Urinary bladder (tissue), 4 donors: ENCODE measurements around the gene HBD. TPM values are rescaled to one million over a fixed set of nuclear protein-coding genes. Genes with fewer than 3 reads are reported as not detected.

ENCODE experiments used
- DNase-seq: peaks from one replicate; pipeline ENCODE4 v3.0.0-alpha.2; 2015; ENCODE audit errors: extremely low spot score
- H3K27ac ChIP-seq: one replicate; pipeline ENCODE4 v1.5.1; 2013; ENCODE audit warnings: low read depth, mild to moderate bottlenecking, moderate library complexity
- H3K36me3 ChIP-seq: one replicate; pipeline ENCODE4 v1.6.1; 2013; ENCODE audit warnings: mild to moderate bottlenecking, moderate library complexity; ENCODE audit not compliant: insufficient read depth
- H3K4me1 ChIP-seq: one replicate; pipeline ENCODE4 v1.6.1; 2013; ENCODE audit warnings: mild to moderate bottlenecking, moderate library complexity; ENCODE audit not compliant: insufficient read depth
- H3K4me3 ChIP-seq: one replicate; pipeline ENCODE4 v1.5.1; 2013; ENCODE audit warnings: low read depth, low read length
- WGBS: extraction: QIAGEN DNeasy Blood & Tissue Kit; methylation state at CpG from one replicate; pipeline ENCODE4 v1.1.7; 2013; 5-methylcytosine and 5-hydroxymethylcytosine counted together
- polyA plus RNA-seq: library from polyadenylated mRNA; stranded (reverse); fragments of 200-250 nt; gene quantifications from one replicate; pipeline ENCODE4 v1.2.3, GENCODE V29; 2013
- total RNA-seq: library from RNA; depleted of rRNA; stranded (reverse); fragments of >200 nt; gene quantifications from one replicate; pipeline ENCODE4 v1.2.3, GENCODE V29; 2014
- donor health status: healthy with polysubstance abuse.
- donor health status: healthy.

Gene HBD
- total and polyA plus RNA-seq, 2 donors: not detected

GRCh38 chr11:5223146-5223545 is 11.1 kb downstream of the HBD start:
- 89% methylated on average over 6 of the region's 6 CpGs for WGBS
- no peaks in the 10 kb centered on the region for H3K4me1 ChIP-seq
- H3K36me3 ChIP-seq: no peaks in the 10 kb centered on the region
- no peak overlapping the region for H3K27ac ChIP-seq
- no peak overlapping the region for H3K4me3 ChIP-seq
- no peak for DNase-seq

DNA sequence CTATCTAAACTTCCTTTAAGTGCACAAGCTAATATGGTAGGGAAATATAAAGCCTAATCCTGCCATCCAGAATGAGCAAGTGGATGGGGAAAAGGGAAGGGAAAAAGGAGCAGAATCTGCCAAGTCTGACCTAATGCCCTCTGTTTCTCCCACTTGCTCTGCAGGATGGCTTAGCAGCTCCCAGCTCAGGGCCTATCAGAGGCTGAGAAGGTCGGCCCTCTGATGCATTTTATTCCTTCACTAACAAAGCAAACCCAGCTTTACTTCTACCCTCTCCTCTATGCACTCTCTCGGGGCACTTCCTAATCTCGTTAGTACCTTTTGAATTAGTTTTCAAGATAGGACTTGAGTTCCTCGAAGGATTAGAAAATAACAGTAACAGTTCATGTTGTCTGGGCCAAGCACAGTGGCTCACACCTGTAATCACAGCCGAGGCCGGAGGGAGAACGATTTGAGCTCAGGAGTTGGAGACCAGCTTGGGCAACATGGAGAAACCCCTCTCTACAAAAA is 23.9 kb downstream of the HBD start:
- H3K4me3 ChIP-seq: no peak overlapping the region
- no peaks in the 10 kb centered on the region for H3K4me1 ChIP-seq
- no peaks in the 10 kb centered on the region for H3K36me3 ChIP-seq
- no peak for DNase-seq
- 61% methylated on average over 7 of the region's 7 CpGs for WGBS
- no peak overlapping the region for H3K27ac ChIP-seq

DNA sequence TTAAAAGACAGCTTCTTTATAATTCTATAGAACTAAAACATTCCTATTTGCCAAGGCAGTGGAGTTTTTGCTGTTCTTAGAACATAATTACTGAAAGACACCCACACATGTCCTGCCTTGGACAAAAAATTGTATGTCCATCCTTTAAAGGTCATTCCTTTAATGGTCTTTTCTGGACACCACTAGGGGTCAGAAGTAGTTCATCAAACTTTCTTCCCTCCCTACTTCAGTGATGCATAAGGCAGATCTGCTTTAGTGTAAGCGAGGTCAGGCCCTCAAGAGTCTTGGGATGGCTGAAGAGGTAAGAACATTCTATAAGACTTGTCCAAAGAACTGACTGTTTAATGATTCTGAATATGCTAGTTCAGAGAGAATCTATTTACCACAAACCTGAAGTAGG is 29.5 kb downstream of the HBD start:
- WGBS: 23% methylated on average over 1 of the region's 1 CpG
- no peak for DNase-seq
- H3K27ac ChIP-seq: no peak overlapping the region

GRCh38 chr11:5203366-5203765 is 30.9 kb downstream of the HBD start:
- no peaks in the 10 kb centered on the region for H3K36me3 ChIP-seq
- H3K4me1 ChIP-seq: no peaks in the 10 kb centered on the region
- H3K27ac ChIP-seq: no peak overlapping the region
- DNase-seq: no peak
- WGBS: 81% methylated on average over 2 of the region's 2 CpGs
- H3K4me3 ChIP-seq: no peak overlapping the region

More for the DNA sequence above, 29.5 kb downstream of the HBD start:
- H3K36me3 ChIP-seq: no peaks in the 10 kb centered on the region
- no peak overlapping the region for H3K4me3 ChIP-seq
- no peaks in the 10 kb centered on the region for H3K4me1 ChIP-seq

DNA sequence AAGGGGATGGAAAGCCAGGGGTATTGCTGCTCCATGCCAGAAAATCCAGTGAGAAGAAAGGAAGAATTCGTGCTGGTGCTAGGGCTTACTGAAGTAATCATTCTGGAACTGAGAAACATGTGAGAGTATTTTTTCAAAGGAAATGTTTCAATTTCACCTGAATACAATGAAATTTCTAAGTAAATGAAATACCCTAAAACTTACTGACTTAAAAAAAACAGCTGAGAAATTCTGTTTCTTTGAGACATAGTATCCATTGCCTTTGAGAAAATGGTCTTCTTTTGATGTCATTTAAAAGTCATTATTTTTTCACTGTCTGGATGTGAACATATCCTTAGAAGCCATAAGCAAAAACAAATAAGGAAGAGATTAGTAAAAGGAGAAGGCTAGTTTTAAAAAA is 33.7 kb downstream of the HBD start, which contains the start of gene OR51V1:
OR51V1 (minus strand) TSS at position 101 of the 400 bp plus-strand sequence; CDS start at position 101, 0 bp downstream.
- 59% methylated on average over 1 of the region's 1 CpG for WGBS
- no peak within 1 kb of the TSS for H3K27ac ChIP-seq
- no peak within 1 kb of the TSS for H3K4me3 ChIP-seq
- H3K36me3 ChIP-seq: no peaks in the 10 kb centered on the region
- H3K4me1 ChIP-seq: no peaks in the 10 kb centered on the region
- no peak for DNase-seq

- DNase-seq: no peak
- Histone ChIP-seq H3K4me1 (no peaks in the 10 kb centered on the region), H3K36me3 (no peaks in the 10 kb centered on the region), H3K27ac (no peak overlapping the region), H3K4me3 (no peak overlapping the region)
These were observed 36.0 kb downstream of the HBD start for GRCh38 chr11:5198285-5198684.

- Histone ChIP-seq H3K4me3 (no peak overlapping the region), H3K27ac (no peak overlapping the region), H3K36me3 (no peaks in the 10 kb centered on the region), H3K4me1 (no peaks in the 10 kb centered on the region)
- WGBS: 71% methylated on average over 3 of the region's 3 CpGs
- DNase-seq: no peak
These were observed 36.7 kb downstream of the HBD start for GRCh38 chr11:5197536-5197935.

DNA sequence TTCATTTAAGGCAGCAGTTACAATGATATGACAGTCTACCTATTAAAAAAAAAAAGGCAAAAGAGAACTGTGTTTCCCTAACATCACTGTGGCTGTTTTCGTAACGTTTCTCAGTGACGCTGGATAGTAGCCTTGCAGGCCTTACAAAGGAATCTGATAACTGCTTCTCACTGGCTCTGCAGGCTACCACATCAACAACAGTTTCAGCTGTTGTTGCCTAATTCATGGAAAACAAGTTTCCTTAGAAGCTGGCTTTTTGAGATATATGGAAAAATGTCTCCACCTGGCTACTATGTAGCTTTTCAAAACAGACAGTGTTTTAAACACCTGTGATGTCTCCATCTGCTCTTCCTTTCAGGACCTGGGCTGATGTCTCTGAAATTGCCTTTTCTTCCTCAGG is 37.6 kb downstream of the HBD start:
- H3K4me3 ChIP-seq: no peak overlapping the region
- DNase-seq: no peak

DNA sequence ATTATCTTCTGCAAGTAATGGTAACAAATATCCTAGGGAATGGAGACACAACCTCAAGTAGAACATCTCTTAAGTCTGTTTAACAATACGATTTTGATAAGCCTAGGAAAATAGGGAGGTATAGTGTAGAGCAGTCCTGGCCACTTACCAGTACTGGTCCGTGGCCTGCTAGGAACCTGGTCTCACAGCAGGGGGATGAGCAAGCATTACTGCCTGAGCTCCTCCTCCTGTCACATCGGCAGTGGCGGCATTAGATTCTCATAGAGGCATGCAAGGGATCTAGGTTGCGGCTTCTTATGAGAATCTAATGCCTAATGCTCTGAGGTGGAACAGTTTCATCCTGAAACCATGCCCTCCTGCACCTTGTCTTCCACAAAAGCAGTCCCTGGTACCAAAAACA is 38.2 kb downstream of the HBD start:
- Histone ChIP-seq H3K4me3 (no peak overlapping the region), H3K4me1 (no peaks in the 10 kb centered on the region), H3K27ac (no peak overlapping the region), H3K36me3 (no peaks in the 10 kb centered on the region)
- DNase-seq: no peak
- 71% methylated on average over 5 of the region's 5 CpGs for WGBS

More for the DNA sequence above, 37.6 kb downstream of the HBD start:
- H3K4me1 ChIP-seq: no peaks in the 10 kb centered on the region
- H3K27ac ChIP-seq: no peak overlapping the region
- WGBS: 60% methylated on average over 3 of the region's 3 CpGs
- no peaks in the 10 kb centered on the region for H3K36me3 ChIP-seq

DNA sequence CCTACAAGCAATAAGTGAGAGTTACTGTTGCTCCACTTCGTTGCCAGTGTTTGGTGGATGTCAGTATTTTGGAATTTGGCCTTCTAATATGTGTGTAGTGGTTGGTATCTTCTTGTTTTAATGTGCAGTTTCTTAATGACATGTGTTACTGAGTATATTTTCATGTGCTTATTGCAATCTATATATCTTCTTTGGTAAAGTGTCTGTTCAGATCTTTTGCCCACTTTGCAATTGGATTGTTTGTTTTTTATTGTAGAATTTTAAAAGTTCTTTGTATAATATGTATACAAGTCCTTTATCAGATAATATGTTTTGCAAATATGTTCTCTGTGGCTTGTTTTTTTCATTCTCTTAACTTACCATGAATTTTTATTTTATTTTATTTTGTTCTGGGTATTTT is 41.5 kb downstream of the HBD start:
- Histone ChIP-seq H3K4me1 (no peaks in the 10 kb centered on the region), H3K4me3 (no peak overlapping the region), H3K36me3 (no peaks in the 10 kb centered on the region), H3K27ac (no peak overlapping the region)
- 25% methylated on average over 1 of the region's 1 CpG for WGBS
- DNase-seq: no peak

- 85% methylated on average over 2 of the region's 2 CpGs for WGBS
- no peaks in the 10 kb centered on the region for H3K4me1 ChIP-seq
- H3K36me3 ChIP-seq: no peaks in the 10 kb centered on the region
- no peak overlapping the region for H3K27ac ChIP-seq
- DNase-seq: no peak
- H3K4me3 ChIP-seq: no peak overlapping the region
These were observed 46.1 kb downstream of the HBD start for GRCh38 chr11:5188201-5188600.

Other genes with a start within 250 kb of the HBD start
- gene OR51L1, start 239.6 kb downstream of the HBD start, total RNA-seq: not detected
- gene OR51L1, start 239.6 kb downstream of the HBD start, polyA plus RNA-seq: not detected
- gene OR52J3, start 188.0 kb downstream of the HBD start, total RNA-seq: not detected
- not detected for gene OR52J3, start 188.0 kb downstream of the HBD start, polyA plus RNA-seq
- not detected for gene OR52E2, start 174.9 kb downstream of the HBD start, total RNA-seq
- not detected for gene OR52E2, start 174.9 kb downstream of the HBD start, polyA plus RNA-seq
- gene OR52E1, start 164.9 kb downstream of the HBD start, total RNA-seq: not detected
- not detected for gene OR52E1, start 164.9 kb downstream of the HBD start, polyA plus RNA-seq
- gene OR52A5, start 96.1 kb downstream of the HBD start, total RNA-seq: not detected
- not detected for gene OR52A5, start 96.1 kb downstream of the HBD start, polyA plus RNA-seq
- gene OR52A1, start 79.7 kb downstream of the HBD start, total RNA-seq: not detected
- not detected for gene OR52A1, start 79.7 kb downstream of the HBD start, polyA plus RNA-seq
- not detected for gene OR51V1, start 33.8 kb downstream of the HBD start, total RNA-seq
- gene OR51V1, start 33.8 kb downstream of the HBD start, polyA plus RNA-seq: not detected
- 394 TPM for gene HBB, start 7.4 kb downstream of the HBD start, total RNA-seq
- 10.1 TPM for gene HBB, start 7.4 kb downstream of the HBD start, polyA plus RNA-seq
- gene HBG1, start 15.4 kb upstream of the HBD start, total RNA-seq: 39.3 TPM
- gene HBG1, start 15.4 kb upstream of the HBD start, polyA plus RNA-seq: not detected
- 2,457 TPM for gene HBG2, start 20.3 kb upstream of the HBD start, total RNA-seq
- not detected for gene HBG2, start 20.3 kb upstream of the HBD start, polyA plus RNA-seq
- gene HBE1, start 35.5 kb upstream of the HBD start, total RNA-seq: 3.0 TPM
- gene HBE1, start 35.5 kb upstream of the HBD start, polyA plus RNA-seq: 0.18 TPM
- gene OR51B4, start 67.5 kb upstream of the HBD start, total RNA-seq: 2.0 TPM
- not detected for gene OR51B4, start 67.5 kb upstream of the HBD start, polyA plus RNA-seq
- 1.7 TPM for gene OR51B2, start 89.8 kb upstream of the HBD start, total RNA-seq
- gene OR51B2, start 89.8 kb upstream of the HBD start, polyA plus RNA-seq: not detected
- 4.3 TPM for gene OR51B5, start 109.0 kb upstream of the HBD start, total RNA-seq
- not detected for gene OR51B5, start 109.0 kb upstream of the HBD start, polyA plus RNA-seq
- gene OR51B6, start 117.0 kb upstream of the HBD start, total RNA-seq: not detected
- gene OR51B6, start 117.0 kb upstream of the HBD start, polyA plus RNA-seq: not detected
- gene OR51M1, start 149.3 kb upstream of the HBD start, total RNA-seq: not detected
- gene OR51M1, start 149.3 kb upstream of the HBD start, polyA plus RNA-seq: not detected
- gene OR51Q1, start 187.6 kb upstream of the HBD start, total RNA-seq: not detected
- gene OR51Q1, start 187.6 kb upstream of the HBD start, polyA plus RNA-seq: not detected
- gene OR51I1, start 207.0 kb upstream of the HBD start, total RNA-seq: 0.63 TPM
- gene OR51I1, start 207.0 kb upstream of the HBD start, polyA plus RNA-seq: not detected
- not detected for gene OR51I2, start 214.8 kb upstream of the HBD start, total RNA-seq
- gene OR51I2, start 214.8 kb upstream of the HBD start, polyA plus RNA-seq: not detected